HG03521 (cell line): ENCODE results near the gene ARHGAP20.
"Not testable (repeated sequence)": the region's sequence is repeated elsewhere in the genome, so short reads cannot be mapped to it uniquely, and the experiment has no call there.

Source experiments
- ATAC-seq: cut with Tn5 transposase; IDR thresholded peaks from one replicate; pipeline ENCODE4 v1.9.1; 2021; ENCODE audit warnings: mild to moderate bottlenecking, moderate library complexity; ENCODE audit not compliant: unreplicated experiment

The ARHGAP20 gene

DNA sequence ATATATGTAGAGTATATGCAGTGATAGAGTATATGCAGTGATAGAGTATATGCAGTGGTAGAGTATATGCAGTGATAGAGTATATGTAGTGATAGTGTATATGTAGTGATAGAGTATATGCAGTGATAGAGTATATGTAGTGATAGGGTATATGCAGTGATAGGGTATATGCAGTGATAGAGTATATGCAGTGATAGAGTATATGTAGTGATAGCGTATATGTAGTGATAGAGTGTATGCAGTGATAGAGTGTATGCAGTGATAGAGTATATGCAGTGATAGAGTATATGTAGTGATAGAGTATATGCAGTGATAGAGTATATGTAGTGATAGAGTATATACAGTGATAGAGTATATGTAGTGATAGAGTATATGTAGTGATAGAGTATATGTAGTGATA, 92.9 kb downstream of the ARHGAP20 start:
- ATAC-seq: not testable (repeated sequence)

DNA sequence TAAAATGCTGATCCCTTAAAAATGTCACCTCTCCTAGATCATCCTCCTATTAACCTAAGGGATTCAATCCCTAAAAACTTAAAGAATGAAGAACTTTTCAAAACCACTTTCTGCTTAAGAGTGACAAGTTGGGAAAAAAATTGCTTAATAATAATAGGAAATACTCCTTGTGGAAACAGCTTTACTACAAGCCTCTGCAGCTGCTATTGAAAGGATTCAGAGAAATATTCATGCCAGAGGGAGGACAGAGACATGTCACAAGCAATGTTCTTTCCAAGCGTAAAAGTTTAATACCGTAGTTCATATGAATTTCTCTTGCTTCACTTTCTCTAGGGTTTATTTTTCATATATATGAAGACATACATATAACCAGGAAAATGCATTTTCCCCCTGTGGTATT, 98.2 kb downstream of the ARHGAP20 start:
- ATAC-seq: no peak

- ATAC-seq: no peak
These were observed 98.9 kb downstream of the ARHGAP20 start for GRCh38 chr11:110613197-110613918.

DNA sequence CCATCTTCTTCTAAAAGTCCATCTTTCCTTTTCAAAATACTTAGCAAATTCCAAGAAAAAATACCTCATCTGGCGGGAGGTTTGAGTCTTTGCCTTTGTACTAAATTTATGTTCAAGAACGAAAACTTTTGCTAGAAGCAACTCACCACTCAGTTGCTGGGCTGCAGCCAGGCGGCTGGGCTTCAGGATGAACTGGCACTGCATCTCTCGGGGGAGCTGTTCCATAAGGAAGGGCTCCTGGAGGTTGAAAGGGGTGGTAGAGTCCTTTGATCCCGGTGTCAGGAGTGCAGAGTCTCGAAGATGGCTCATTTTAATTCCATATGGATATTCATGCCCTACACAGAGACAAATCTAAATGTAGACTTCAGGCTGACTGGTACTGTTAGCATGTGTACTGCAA, 105.8 kb downstream of the ARHGAP20 start:
- no peak for ATAC-seq

GRCh38 chr11:110601936-110602335, 110.3 kb downstream of the ARHGAP20 start:
- ATAC-seq: no peak

DNA sequence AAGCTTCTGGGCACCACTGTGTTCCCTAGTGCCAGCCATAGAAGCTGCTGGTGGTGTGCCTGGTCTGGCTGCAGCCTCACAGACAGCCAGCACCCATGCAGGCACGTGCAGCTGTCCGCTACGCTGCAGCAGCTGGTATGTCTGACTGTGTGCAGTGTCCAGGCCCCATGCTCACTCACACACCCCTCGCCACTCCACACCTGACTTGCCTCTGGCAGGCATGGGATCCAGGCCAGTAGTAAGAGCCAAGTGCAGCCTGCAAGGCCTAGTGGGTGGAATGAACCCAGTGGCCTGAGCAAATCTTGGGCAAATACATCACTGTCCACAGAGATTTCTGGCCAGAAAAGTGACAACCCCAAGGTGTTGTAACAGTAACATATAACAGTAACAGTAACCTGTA, 111.9 kb downstream of the ARHGAP20 start:
- no peak for ATAC-seq

DNA sequence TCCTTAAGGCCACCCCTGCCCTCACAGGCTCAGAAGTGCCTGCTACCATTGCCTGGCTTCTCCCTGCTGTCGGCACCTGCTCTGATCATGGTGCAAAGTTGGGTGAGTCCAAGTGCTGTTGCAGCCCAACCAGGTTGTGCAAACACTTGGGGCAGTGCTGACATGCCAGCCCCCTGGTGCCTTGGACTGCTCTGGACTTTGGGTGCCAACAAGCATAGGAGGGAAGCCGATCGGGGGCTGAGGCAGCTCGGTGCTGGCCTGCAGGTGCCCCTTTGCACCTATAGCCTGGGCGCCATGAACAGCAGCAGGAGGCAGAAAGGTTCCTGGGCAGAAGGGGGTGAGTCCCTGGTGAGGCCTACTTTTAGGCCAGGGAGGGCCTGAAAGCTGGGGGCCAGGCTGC, 113.0 kb downstream of the ARHGAP20 start:
- ATAC-seq: no peak

GRCh38 chr11:110598725-110599124, 113.5 kb downstream of the ARHGAP20 start:
- ATAC-seq: no peak

DNA sequence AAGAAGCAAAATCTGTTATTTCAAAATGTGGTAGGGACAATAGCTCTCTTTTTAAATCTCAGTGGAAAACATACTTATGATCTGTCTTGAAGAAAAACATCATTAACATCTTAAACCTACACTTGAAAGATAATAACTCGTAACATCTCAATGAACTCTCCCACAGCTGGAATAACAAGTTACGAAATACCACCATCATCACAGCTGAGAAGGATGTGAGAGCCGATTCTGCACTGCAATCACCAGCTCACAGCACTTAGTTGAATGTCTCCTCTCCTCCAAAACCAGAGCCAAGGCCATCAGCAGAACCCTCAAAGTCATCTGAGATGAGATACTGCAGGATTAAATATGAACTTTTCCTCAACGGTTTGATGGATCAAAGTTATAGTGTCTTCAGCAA, 124.3 kb downstream of the ARHGAP20 start:
- no peak for ATAC-seq

DNA sequence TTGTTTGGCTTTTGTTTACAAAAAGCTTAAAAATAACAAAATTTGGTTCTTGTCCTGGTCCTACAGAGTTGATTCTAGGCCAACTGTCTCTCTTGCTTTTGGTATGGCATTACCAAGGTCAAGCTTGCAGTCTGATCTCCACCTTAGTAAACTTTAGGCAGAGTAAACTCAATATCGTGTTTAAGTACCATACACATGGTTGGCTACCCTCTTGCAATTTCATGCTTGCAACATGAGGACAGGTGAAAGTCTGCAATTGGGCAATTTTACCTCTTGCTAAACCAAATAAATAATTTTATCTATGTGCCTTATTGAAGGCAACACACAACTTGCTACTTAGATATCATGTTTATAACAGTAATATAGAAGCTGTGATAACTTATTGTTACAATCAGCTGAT, 125.1 kb downstream of the ARHGAP20 start:
- ATAC-seq: no peak

- no peak for ATAC-seq
These were observed 128.1 kb downstream of the ARHGAP20 start for GRCh38 chr11:110584150-110584549.

GRCh38 chr11:110582728-110583432, 129.4 kb downstream of the ARHGAP20 start:
- ATAC-seq: no peak

GRCh38 chr11:110580571-110580970, 131.7 kb downstream of the ARHGAP20 start:
- ATAC-seq: no peak

GRCh38 chr11:110573411-110573810, 138.8 kb downstream of the ARHGAP20 start:
- ATAC-seq: no peak

- no peak for ATAC-seq
These were observed 141.0 kb downstream of the ARHGAP20 start for GRCh38 chr11:110571081-110571720.

GRCh38 chr11:110566577-110566976, 145.7 kb downstream of the ARHGAP20 start:
- no peak for ATAC-seq

DNA sequence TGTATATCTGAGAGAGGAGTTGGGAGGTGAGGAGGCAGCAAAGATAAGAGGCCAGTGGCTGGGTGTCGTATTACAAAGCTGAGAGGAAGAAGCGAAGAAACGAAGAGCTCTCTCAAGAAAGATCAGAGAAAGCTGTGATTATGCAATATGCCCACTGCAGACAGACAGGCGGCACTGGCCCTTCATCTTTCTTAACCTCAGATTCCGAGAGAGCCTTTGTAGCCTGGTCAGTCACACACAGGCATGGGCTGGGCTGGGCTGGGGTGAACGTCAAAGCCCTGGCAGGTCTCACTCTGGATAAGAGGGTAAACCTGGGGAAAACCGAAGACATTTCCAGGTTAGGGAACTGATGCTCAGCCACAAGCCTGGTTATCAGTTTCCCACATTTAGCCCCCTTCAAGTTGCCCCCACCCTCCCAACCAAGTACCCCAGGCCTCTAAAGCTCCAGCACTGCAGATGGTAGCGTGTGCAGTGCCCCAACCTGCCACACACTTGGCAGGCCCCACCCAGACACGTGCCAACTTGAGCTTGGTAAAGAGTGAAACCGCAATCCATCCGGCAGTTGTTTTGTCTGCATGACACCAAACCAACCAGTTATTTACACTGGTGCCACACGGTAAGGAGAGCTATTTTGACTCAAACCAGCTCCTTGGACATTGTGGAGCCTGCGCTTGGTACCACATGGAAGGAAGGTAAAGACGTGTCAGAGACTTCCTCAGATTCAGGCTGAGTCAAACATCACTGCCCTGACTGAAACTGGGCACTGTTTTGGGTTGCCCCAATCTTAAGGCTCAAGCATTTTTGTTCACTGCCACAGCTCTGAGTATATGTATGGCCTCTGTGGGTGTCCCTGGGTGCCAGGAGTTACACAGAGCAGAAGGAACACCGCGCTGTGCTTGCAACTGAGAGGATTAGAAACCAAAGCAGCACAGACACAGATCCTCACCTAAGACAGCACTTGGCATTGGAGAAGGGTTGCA, 146.6 kb downstream of the ARHGAP20 start:
- ATAC-seq: no peak

DNA sequence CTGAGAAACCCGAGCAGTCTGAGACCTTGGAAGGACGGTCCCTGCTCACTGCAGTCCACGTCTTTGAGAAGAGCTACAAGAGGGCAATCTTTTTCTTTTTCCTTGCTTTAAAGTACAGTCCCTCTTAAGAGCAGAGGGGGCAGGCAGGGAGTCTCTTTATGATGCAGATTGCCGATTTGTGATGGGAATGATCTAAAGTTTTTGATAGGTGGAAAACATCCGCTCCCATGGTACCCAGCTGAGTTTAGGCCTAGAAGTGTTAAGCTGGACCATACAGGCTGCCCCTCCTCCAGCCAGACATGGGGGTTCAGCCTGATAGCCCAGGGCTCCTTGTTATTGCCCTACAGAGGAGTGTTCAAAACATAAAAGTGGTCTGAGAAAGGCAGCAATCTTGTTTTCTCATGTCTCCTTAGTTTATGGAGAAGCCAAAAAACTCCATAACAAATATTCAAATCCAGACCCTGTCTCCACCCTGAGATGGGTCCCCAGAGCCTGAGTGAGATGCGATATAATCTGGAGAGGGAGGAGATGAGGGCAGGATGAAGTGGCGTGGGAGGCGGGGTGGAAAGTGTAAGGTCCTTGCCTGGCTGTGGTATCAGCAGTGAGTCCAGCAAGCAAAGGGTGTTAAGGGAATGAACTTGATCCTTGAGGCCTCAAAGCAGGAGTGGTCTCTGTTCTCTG, 147.4 kb downstream of the ARHGAP20 start:
- no peak for ATAC-seq

DNA sequence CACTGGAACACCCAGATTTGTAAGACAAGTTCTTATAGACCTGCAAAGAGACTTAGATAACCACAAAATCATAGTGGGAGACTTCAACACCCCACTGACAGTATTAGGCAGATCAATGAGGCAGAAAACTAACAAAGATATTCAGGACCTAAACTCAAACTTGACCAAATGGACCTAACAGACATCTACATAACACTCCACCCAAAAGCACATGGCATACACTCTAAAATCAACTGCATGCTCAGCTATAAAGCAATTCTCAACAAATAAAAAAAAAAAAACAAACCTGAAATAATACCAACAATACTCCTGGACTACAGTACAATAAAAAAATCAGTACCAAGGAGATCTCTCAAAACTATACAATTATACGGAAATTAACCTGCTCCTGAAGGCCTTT, 167.5 kb downstream of the ARHGAP20 start:
- ATAC-seq: no peak

DNA sequence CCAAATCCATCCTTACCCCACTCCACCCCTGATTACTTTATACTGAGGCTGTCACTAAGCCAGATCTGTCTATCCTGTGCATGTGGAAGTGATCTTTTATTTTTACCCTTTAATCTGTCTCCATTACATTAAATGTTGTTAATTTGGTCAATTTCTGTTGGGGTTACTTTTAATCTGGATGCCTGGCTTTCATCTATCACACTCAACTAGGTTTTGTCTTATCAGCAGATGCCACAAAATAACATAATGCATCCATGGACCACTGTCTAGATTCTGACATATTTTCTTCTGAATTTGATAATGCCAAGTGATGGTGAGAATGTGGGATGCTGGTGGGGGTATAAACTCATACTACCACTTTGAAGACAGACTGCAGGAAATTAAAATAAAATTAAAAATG, 174.1 kb downstream of the ARHGAP20 start:
- no peak for ATAC-seq
